A549 (cell line): ENCODE data around the gene RAD51B. TPM values are rescaled to one million over a fixed set of nuclear protein-coding genes. Genes with fewer than 3 reads are reported as not detected.

ENCODE experiments used
- ATAC-seq, 2 experiments: fragments of 200-7000 bp in 1 of 2; fragments of >200 bp in 1 of 2; cut with Nextera tagmentation in 1 of 2; cut with Tn5 transposase in 1 of 2; 3 replicates each; pipeline versions ENCODE4 v1.8.0 to v1.9.1; 2018 to 2020; ENCODE audit warnings: mild to moderate bottlenecking in 1 of 2, moderate library complexity in 1 of 2
- CTCF ChIA-PET: fragments of 300-600 bp; sonication (Branson Sonifier 250); formaldehyde crosslinking; extraction: SDS; loops from one replicate; lab custom pipeline; 2021; ENCODE audit warnings: antibody characterized with exemption, inconsistent platforms; lab: Yijun Ruan, JAX
- POLR2A ChIA-PET: fragments of 350-600 bp; formaldehyde crosslinking; extraction: SDS; loops from one replicate; lab custom pipeline; 2021; ENCODE audit warnings: antibody characterized with exemption, inconsistent platforms; lab: Yijun Ruan, JAX
- DNase-seq, 2 experiments: peaks; one replicate each; pipeline versions ENCODE4 v3.0.0 to v3.0.0-alpha.2; 2011 to 2016; ENCODE audit warnings: low read depth in 1 of 2, low spot score in 1 of 2
- FAIRE-seq: peaks from 2 replicates; lab custom pipeline; 2011; peaks lifted over from hg19 to GRCh38; lab: Jason Lieb, UNC
- H3K27ac ChIP-seq, 2 experiments: fragments of >200 bp; sonication (Bioruptor Twin); formaldehyde crosslinking; 3 replicates each; pipeline ENCODE4 v1.5.1; 2016 to 2017
- H3K4me1 ChIP-seq: fragments of >200 bp; sonication (Bioruptor Twin); formaldehyde crosslinking; 3 replicates; pipeline ENCODE4 v1.6.1; 2016
- H3K4me2 ChIP-seq: fragments of >200 bp; sonication (Bioruptor Twin); formaldehyde crosslinking; 3 replicates; pipeline ENCODE4 v1.6.1; 2016
- H3K4me3 ChIP-seq: fragments of >200 bp; sonication (Bioruptor Twin); formaldehyde crosslinking; 3 replicates; pipeline ENCODE4 v1.5.1; 2016
- H3K9me3 ChIP-seq: fragments of >200 bp; sonication (Bioruptor Twin); formaldehyde crosslinking; 3 replicates; pipeline ENCODE4 v1.6.1; 2016
- BHLHE40 ChIP-seq: IDR thresholded peaks from 2 replicates; pipeline ENCODE4 v1.6.1; 2012; ENCODE audit warnings: low read depth, low read length, inconsistent platforms
- CBX8 ChIP-seq: fragments of 200-600 bp; sonication (generic); IDR thresholded peaks from 2 replicates; pipeline ENCODE4 v1.6.1; 2016
- EHF ChIP-seq: fragments of 250-450 bp; sonication (Bioruptor Pico); IDR thresholded peaks from 2 replicates; pipeline ENCODE4 v1.5.0; 2020; ENCODE audit warnings: mild to moderate bottlenecking
- EHMT2 ChIP-seq: fragments of 200-600 bp; sonication (generic); IDR thresholded peaks from 2 replicates; pipeline ENCODE4 v1.6.1; 2016; ENCODE audit warnings: antibody characterized with exemption, low read depth, mild to moderate bottlenecking, moderate library complexity
- ESRRA ChIP-seq: fragments of 150-350 bp; IDR thresholded peaks from 2 replicates; pipeline ENCODE4 v1.6.1; 2014; ENCODE audit warnings: mild to moderate bottlenecking, low read length, borderline replicate concordance
- FOSB ChIP-seq: fragments of 250-450 bp; sonication (Bioruptor Pico); IDR thresholded peaks from 2 replicates; pipeline ENCODE4 v1.5.0; 2020; ENCODE audit warnings: mild to moderate bottlenecking, moderate library complexity
- HEYL ChIP-seq: fragments of 250-450 bp; sonication (Bioruptor Pico); IDR thresholded peaks from 2 replicates; pipeline ENCODE4 v1.8.0; 2021; ENCODE audit warnings: mild to moderate bottlenecking, moderate library complexity
- HOXA7 ChIP-seq: fragments of 250-450 bp; sonication (Bioruptor Pico); IDR thresholded peaks from 2 replicates; pipeline ENCODE4 v1.5.0; 2020; ENCODE audit warnings: mild to moderate bottlenecking, moderate library complexity
- KDM5A ChIP-seq: fragments of 200-600 bp; sonication (generic); IDR thresholded peaks from 2 replicates; pipeline ENCODE4 v1.6.1; 2016; ENCODE audit warnings: antibody characterized with exemption, mild to moderate bottlenecking
- NPAS2 ChIP-seq: fragments of 250-450 bp; sonication (Bioruptor Pico); IDR thresholded peaks from 2 replicates; pipeline ENCODE4 v1.8.0; 2022; ENCODE audit warnings: mild to moderate bottlenecking, moderate library complexity, borderline replicate concordance
- POLR2A ChIP-seq: IDR thresholded peaks from 2 replicates; pipeline ENCODE4 v1.6.1; 2012; ENCODE audit warnings: mild to moderate bottlenecking, low read length
- RAD21 ChIP-seq, 2 experiments: fragments of >200 bp in 1 of 2; sonication (Bioruptor Twin) in 1 of 2; formaldehyde crosslinking in 1 of 2; IDR thresholded peaks in 1 of 2; conservative IDR thresholded peaks in 1 of 2; 2 replicates in 1 of 2; 3 replicates in 1 of 2; pipeline ENCODE4 v1.6.1; 2012 to 2018; ENCODE audit warnings: inconsistent platforms in 1 of 2
- SMC3 ChIP-seq: fragments of >200 bp; sonication (Bioruptor Twin); formaldehyde crosslinking; IDR thresholded peaks from 3 replicates; pipeline ENCODE4 v1.6.1; 2018; ENCODE audit warnings: inconsistent platforms
- TFCP2L1 ChIP-seq: fragments of 250-450 bp; sonication (Bioruptor Pico); IDR thresholded peaks from 2 replicates; pipeline ENCODE4 v1.5.0; 2021; ENCODE audit warnings: mild to moderate bottlenecking
- TP53 ChIP-seq: fragments of 250-450 bp; sonication (Bioruptor Pico); IDR thresholded peaks from 2 replicates; pipeline ENCODE4 v1.5.0; 2021; ENCODE audit warnings: mild to moderate bottlenecking, moderate library complexity
- ZNF302 ChIP-seq: fragments of 250-450 bp; sonication (Bioruptor Pico); IDR thresholded peaks from 2 replicates; pipeline ENCODE4 v1.9.0; 2021; ENCODE audit warnings: inconsistent platforms, mild to moderate bottlenecking, moderate library complexity
- ZSCAN20 ChIP-seq: fragments of 250-450 bp; sonication (Bioruptor Pico); IDR thresholded peaks from 2 replicates; pipeline ENCODE4 v1.8.0; 2022; ENCODE audit warnings: mild to moderate bottlenecking, moderate library complexity
- WGBS: methylation state at CpG from one replicate; pipeline ENCODE4 v1.1.6; 2017; ENCODE audit errors: missing lambda C conversion rate; 5-methylcytosine and 5-hydroxymethylcytosine counted together
- polyA plus RNA-seq, 4 experiments: library from polyadenylated mRNA; depleted of rRNA in 3 of 4; stranded (reverse); fragments of >200 nt; fragmentation: RNase III in 1 of 4; extraction: RNeasy Plus Mini Kit Qiagen cat#74134 plus additional on column Dnase treatment in 1 of 4; gene quantifications; 2 replicates in 3 of 4; 3 replicates in 1 of 4; pipeline ENCODE4 v1.2.3, GENCODE V29; 2011 to 2017
- TF ChIP-seq, protein P1 (sequence below): fragments of 200-600 bp; sonication (generic); IDR thresholded peaks from 2 replicates; pipeline ENCODE4 v1.6.1; 2016; ENCODE audit warnings: antibody characterized with exemption, mild to moderate bottlenecking, moderate library complexity
- TF ChIP-seq, protein P2 (sequence below): fragments of 250-450 bp; sonication (Bioruptor Pico); IDR thresholded peaks from 2 replicates; pipeline ENCODE4 v1.5.0; 2020; ENCODE audit warnings: low read depth, mild to moderate bottlenecking, moderate library complexity
- TF ChIP-seq, protein P3 (sequence below): fragments of 150-350 bp; IDR thresholded peaks from 2 replicates; pipeline ENCODE4 v1.6.1; 2014; ENCODE audit warnings: low read depth, mild to moderate bottlenecking, low read length
- TF ChIP-seq, protein P4 (sequence below): fragments of >200 bp; sonication (Bioruptor Twin); formaldehyde crosslinking; IDR thresholded peaks from 3 replicates; pipeline ENCODE4 v1.6.1; 2016

The RAD51B gene
- polyA plus RNA-seq, 2 of the 4 experiments (the other 2 are of a cell fraction): 7.2 to 10.8 TPM

DNA sequence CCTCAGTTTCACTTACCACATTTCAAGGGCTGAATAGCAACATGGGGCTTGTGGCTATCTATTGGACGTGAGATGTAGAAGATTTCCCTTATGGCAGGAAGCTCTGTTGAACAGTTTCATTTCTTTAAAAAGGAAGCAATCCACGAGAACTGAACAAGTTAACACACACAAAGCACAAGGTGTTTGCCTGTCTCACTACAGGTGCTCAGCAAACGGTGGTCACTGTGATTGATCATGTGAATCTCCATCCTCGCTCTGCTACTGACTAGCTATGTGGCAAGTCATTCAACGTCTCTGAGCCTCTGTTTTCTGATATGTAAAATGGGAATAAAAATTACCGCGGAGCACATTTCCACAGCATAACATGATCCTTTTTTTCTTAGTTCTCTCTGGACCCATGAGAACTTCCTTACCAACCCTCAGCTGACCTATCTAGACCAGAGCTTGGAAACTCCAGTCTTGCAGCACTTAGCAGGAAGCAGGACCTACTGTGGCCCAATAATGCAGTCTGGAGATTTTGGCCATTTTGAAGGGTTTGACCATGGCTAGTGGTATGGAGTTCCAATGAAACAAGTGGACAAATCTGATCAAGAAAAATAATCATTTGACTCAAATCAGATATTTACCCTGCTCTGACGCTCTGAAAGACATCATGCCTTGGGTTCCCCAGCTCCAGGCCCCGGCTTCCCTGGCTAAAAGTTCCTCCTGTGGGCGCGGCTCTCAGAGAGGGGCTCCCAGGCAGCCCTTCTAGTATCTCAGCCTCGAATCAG, 694.4 kb downstream of the RAD51B start (continued):
- TF ChIP-seq, protein P1, sequence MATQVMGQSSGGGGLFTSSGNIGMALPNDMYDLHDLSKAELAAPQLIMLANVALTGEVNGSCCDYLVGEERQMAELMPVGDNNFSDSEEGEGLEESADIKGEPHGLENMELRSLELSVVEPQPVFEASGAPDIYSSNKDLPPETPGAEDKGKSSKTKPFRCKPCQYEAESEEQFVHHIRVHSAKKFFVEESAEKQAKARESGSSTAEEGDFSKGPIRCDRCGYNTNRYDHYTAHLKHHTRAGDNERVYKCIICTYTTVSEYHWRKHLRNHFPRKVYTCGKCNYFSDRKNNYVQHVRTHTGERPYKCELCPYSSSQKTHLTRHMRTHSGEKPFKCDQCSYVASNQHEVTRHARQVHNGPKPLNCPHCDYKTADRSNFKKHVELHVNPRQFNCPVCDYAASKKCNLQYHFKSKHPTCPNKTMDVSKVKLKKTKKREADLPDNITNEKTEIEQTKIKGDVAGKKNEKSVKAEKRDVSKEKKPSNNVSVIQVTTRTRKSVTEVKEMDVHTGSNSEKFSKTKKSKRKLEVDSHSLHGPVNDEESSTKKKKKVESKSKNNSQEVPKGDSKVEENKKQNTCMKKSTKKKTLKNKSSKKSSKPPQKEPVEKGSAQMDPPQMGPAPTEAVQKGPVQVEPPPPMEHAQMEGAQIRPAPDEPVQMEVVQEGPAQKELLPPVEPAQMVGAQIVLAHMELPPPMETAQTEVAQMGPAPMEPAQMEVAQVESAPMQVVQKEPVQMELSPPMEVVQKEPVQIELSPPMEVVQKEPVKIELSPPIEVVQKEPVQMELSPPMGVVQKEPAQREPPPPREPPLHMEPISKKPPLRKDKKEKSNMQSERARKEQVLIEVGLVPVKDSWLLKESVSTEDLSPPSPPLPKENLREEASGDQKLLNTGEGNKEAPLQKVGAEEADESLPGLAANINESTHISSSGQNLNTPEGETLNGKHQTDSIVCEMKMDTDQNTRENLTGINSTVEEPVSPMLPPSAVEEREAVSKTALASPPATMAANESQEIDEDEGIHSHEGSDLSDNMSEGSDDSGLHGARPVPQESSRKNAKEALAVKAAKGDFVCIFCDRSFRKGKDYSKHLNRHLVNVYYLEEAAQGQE: no peak
- no peak for TF ChIP-seq NPAS2
- no peak for TF ChIP-seq HEYL (CRISPR knock-in tag)
- TF ChIP-seq, protein P2, sequence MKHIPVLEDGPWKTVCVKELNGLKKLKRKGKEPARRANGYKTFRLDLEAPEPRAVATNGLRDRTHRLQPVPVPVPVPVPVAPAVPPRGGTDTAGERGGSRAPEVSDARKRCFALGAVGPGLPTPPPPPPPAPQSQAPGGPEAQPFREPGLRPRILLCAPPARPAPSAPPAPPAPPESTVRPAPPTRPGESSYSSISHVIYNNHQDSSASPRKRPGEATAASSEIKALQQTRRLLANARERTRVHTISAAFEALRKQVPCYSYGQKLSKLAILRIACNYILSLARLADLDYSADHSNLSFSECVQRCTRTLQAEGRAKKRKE (CRISPR knock-in tag): no peak
- TF ChIP-seq, all 56 proteins: peak for 0

DNA sequence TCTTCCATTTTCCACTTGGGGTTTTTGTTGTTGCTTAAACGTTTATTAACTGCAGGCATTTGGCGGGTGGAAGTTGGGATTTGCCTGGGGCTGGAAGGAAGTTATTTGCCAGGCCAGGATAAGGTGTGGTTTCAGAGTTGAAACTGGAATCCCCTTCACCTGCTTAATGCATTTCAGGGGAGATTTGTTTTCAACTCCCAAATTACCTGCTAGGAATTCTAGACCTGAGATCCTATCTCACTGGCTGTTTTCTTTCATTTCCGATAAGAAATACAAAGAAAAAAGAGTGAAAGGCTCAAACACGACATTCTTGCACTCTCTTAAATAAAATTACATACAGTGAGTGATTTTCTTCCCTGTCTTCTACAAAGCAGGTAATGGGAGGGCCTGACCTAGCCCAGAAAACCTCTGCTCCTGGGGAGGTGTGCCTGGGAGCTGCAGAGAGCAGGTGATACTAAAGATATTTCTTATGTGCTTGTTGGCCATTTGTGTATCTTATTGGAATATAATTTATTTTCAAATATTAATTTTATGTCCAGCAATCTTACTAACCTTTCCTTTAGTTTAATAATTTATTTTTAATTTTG, 695.1 kb downstream of the RAD51B start:
- Histone ChIP-seq H3K27ac (peak overlapping the region; percentile 32 to 45; a peak in 3 of 6 replicates), H3K4me3 (no peak overlapping the region), H3K4me1 (peaks cover 27% of the 10 kb centered on the region; the same call in 2 of the 3 replicates), H3K4me2 (no peak overlapping the region), H3K9me3 (no peaks in the 10 kb centered on the region)
- TF ChIP-seq, protein P3, sequence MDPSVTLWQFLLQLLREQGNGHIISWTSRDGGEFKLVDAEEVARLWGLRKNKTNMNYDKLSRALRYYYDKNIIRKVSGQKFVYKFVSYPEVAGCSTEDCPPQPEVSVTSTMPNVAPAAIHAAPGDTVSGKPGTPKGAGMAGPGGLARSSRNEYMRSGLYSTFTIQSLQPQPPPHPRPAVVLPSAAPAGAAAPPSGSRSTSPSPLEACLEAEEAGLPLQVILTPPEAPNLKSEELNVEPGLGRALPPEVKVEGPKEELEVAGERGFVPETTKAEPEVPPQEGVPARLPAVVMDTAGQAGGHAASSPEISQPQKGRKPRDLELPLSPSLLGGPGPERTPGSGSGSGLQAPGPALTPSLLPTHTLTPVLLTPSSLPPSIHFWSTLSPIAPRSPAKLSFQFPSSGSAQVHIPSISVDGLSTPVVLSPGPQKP: no peak
- TF ChIP-seq BHLHE40: no peak
- TF ChIP-seq TP53 (CRISPR knock-in tag): no peak
- no peak for TF ChIP-seq ZSCAN20 (CRISPR knock-in tag)
- no peak for TF ChIP-seq POLR2A
- TF ChIP-seq FOSB (CRISPR knock-in tag): no peak
- no peak for TF ChIP-seq ESRRA
- TF ChIP-seq HOXA7: no peak
- TF ChIP-seq SMC3: no peak
- DNase-seq (no peak), FAIRE-seq (no peak), ATAC-seq (no peak)
- 79% methylated on average over 4 of the region's 4 CpGs for WGBS
- ChIA-PET CTCF (interaction anchor here (1.3 to 1.5 kb wide), 2 partner anchors 9 to 22 kb away, joined by 3 read pairs; no protein-coding TSS in a partner anchor), POLR2A (no interaction called here)

DNA sequence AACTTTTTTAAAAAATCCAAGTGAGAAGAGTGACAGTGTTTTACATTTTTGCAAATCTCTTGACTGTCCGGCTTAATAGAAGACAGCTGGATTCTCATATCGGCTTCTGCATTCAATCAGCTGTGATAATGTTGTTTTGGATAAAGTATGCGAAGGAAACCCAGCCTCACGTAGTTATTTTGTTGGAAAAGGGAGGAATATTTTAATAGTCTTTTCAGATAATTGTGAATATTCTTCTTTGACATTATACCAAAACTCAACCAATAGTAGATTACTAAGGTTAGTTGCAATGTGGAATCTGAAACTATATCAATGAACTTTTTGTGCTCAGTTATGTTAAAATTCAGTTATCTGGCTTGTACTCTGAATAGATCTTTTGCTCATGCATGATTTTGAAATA, 696.8 kb downstream of the RAD51B start:
- H3K4me1 ChIP-seq: peaks cover 35% of the 10 kb centered on the region
- TF ChIP-seq EHMT2 (no peak), NPAS2 (no peak), KDM5A (no peak), ZSCAN20 (CRISPR knock-in tag) (no peak), HOXA7 (no peak), EHF (no peak), RAD21 (conservative IDR thresholded peaks at IDR 0.05 in 1 of 2, IDR thresholded peaks at IDR 0.05 in 1 of 2) (no peak), TFCP2L1 (CRISPR knock-in tag) (no peak), CBX8 (no peak), ZNF302 (no peak)
- TF ChIP-seq, protein P4, sequence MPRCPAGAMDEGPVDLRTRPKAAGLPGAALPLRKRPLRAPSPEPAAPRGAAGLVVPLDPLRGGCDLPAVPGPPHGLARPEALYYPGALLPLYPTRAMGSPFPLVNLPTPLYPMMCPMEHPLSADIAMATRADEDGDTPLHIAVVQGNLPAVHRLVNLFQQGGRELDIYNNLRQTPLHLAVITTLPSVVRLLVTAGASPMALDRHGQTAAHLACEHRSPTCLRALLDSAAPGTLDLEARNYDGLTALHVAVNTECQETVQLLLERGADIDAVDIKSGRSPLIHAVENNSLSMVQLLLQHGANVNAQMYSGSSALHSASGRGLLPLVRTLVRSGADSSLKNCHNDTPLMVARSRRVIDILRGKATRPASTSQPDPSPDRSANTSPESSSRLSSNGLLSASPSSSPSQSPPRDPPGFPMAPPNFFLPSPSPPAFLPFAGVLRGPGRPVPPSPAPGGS: no peak
- ATAC-seq (no peak), FAIRE-seq (no peak), DNase-seq (no peak)
- no peaks in the 10 kb centered on the region for H3K9me3 ChIP-seq
- ChIA-PET POLR2A (no interaction called here), CTCF (interaction anchor here (0.5 to 0.7 kb wide), 2 partner anchors 388 to 750 kb away, joined by 3 read pairs; no protein-coding TSS in a partner anchor)
- H3K4me3 ChIP-seq: no peak overlapping the region
- no peak overlapping the region for H3K4me2 ChIP-seq
- no peak overlapping the region for H3K27ac ChIP-seq
- WGBS: 84% methylated on average over 4 of the region's 4 CpGs
